Testis (tissue), 2 donors: ENCODE data around the gene UGP2.

Experiments used
- POLR2A ChIP-seq: fragments of 450-650 bp; IDR thresholded peaks from one replicate; pipeline ENCODE4 v1.6.1; 2017; ENCODE audit warnings: antibody characterized with exemption, mild to moderate bottlenecking, moderate library complexity
- TF ChIP-seq, protein P1 (sequence below), 3 experiments: fragments of 450-650 bp in 2 of 3; fragments of 200-600 bp in 1 of 3; sonication (generic) in 1 of 3; IDR thresholded peaks; one replicate each; pipeline ENCODE4 v1.5.1; 2016 to 2019; ENCODE audit warnings: antibody characterized with exemption in 3 of 3, mild to moderate bottlenecking in 2 of 3, moderate library complexity in 1 of 3

DNA sequence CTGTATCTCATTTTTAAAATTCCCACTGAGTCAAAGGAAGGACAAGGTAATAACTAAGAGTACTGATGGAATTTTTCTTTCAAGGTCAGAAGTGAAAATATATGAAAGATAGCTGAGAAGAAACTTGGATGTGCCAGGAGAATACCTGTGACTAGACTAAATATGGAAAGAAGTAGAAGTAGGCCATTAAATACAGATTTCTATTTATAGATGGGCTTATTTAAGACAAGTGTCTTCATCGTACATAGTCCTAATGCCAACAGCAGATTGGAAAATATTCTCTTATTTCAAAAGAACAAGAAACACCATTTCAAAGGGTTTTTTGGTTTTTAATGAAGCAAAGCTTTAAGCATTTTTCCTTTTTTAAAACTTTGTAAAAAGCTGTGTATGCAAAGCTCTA is 22.0 kb downstream of the UGP2 start:
- TF ChIP-seq, protein P1, sequence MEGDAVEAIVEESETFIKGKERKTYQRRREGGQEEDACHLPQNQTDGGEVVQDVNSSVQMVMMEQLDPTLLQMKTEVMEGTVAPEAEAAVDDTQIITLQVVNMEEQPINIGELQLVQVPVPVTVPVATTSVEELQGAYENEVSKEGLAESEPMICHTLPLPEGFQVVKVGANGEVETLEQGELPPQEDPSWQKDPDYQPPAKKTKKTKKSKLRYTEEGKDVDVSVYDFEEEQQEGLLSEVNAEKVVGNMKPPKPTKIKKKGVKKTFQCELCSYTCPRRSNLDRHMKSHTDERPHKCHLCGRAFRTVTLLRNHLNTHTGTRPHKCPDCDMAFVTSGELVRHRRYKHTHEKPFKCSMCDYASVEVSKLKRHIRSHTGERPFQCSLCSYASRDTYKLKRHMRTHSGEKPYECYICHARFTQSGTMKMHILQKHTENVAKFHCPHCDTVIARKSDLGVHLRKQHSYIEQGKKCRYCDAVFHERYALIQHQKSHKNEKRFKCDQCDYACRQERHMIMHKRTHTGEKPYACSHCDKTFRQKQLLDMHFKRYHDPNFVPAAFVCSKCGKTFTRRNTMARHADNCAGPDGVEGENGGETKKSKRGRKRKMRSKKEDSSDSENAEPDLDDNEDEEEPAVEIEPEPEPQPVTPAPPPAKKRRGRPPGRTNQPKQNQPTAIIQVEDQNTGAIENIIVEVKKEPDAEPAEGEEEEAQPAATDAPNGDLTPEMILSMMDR (IDR thresholded peaks at IDR 0.05): no peak
- no peak for TF ChIP-seq POLR2A
